Measurements from ENCODE around the gene OTOGL. TPM values are rescaled to one million over a fixed set of nuclear protein-coding genes. Genes with fewer than 3 reads are reported as not detected.

OTOGL gene
- total and polyA plus RNA-seq, 8 donors = 0.19 to 2.9 (median 0.33) TPM

DNA sequence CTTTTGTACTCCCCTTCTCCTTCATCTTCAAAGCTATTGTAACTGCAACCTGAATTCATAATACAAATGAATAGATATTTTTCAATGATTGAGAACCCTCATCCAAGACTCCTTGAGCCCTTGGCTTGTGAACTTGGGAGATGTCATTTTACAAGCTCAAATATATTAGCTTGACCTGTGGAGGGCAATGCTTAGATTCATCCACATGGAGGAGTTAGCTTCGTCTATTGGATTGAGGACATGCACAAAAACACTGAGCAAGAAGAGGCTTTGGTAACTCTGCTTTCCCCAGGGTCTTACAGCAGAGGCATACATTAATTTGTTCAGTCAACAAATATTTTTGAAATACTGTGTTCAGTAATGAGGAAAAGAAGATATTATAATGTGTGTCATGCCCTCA is 101.1 kb downstream of the OTOGL start:
- intact Hi-C loops (cut with DNase I) = no loop called here
- Histone ChIP-seq H3K36me3 (no peaks in the 10 kb centered on the region), H3K4me3 (no peak overlapping the region), H3K9me3 (no peaks in the 10 kb centered on the region), H3K27me3 (no peaks in the 10 kb centered on the region), H3K4me1 (no peaks in the 10 kb centered on the region), H3K27ac (no peak overlapping the region)
- ATAC-seq (no peak), DNase-seq (no peak), FAIRE-seq (no peak)
- TF ChIP-seq, protein P1, sequence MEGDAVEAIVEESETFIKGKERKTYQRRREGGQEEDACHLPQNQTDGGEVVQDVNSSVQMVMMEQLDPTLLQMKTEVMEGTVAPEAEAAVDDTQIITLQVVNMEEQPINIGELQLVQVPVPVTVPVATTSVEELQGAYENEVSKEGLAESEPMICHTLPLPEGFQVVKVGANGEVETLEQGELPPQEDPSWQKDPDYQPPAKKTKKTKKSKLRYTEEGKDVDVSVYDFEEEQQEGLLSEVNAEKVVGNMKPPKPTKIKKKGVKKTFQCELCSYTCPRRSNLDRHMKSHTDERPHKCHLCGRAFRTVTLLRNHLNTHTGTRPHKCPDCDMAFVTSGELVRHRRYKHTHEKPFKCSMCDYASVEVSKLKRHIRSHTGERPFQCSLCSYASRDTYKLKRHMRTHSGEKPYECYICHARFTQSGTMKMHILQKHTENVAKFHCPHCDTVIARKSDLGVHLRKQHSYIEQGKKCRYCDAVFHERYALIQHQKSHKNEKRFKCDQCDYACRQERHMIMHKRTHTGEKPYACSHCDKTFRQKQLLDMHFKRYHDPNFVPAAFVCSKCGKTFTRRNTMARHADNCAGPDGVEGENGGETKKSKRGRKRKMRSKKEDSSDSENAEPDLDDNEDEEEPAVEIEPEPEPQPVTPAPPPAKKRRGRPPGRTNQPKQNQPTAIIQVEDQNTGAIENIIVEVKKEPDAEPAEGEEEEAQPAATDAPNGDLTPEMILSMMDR (IDR thresholded peaks at IDR 0.05) = no peak
- 53 to 79% methylated on average over 1 of the region's 1 CpG for WGBS, 2 donors

DNA sequence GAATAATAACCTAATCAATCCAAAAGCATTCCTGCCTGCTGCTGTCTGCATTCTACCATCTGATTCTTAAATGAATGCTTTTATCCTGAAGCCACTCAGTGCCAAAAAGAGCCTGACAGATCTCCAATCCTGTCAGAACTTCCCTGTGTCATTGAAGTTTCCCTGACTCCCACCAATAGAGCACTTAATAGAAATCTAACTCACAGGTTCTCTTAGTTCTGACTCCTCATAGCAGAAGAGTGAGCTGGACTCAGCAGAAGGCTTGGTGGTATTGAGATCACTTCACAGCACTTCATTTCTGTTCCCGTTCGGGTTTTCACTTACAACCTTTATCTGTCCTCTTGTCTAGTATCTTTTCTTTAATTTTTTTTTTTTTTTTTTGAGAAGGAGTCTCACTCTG is 102.6 kb downstream of the OTOGL start:
- Histone ChIP-seq H3K4me1 (no peaks in the 10 kb centered on the region), H3K4me3 (no peak overlapping the region), H3K27me3 (no peaks in the 10 kb centered on the region), H3K36me3 (no peaks in the 10 kb centered on the region), H3K27ac (no peak overlapping the region), H3K9me3 (no peaks in the 10 kb centered on the region)
- 89 to 93% methylated on average over 2 of the region's 2 CpGs for WGBS, 2 donors
- FAIRE-seq (no peak), ATAC-seq (no peak), DNase-seq (no peak)
- TF ChIP-seq, protein P1 (IDR thresholded peaks at IDR 0.05) = no peak
- intact Hi-C loops (cut with DNase I) = no loop called here

DNA sequence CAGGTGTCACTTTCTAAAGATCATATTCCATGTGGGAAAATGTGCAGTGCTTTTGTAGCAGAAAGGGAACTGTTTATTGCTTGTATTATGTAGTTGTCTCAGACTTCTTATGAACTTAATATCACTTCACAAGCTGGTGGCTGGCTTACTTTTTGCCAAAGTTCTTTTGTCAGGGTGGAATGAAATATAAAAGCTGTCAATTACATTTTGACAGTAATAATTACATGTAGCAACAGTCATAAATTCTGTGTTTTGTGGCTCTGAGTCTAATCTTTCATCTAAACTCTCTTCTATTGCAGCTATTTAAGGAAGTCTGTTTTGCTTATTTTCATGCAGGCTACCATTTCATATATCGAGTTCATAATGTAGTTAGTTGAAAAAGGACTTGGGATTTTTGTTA is 106.6 kb downstream of the OTOGL start:
- intact Hi-C loops (cut with DNase I) = no loop called here
- ATAC-seq = no peak

DNA sequence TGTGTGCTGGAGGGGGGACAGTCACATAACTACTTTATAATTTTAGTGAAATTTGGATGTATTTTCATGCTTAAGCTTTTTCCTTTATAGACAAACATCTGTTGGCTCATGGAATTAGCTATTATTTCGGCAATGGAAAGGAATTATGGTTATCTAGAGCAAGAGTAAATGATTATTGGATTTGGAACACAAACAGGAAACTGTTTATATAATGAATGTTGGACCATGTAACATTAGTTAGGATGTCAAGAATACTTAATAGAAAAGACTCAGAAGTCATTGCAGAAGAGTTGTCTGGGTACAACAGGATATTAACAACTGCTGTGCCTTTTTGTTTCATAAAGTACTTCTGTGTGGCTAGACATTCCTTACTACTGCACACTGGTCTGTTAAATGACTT is 108.7 kb downstream of the OTOGL start:
- TF ChIP-seq, protein P1 (IDR thresholded peaks at IDR 0.05) = no peak
- Histone ChIP-seq H3K27ac (no peak overlapping the region), H3K36me3 (no peaks in the 10 kb centered on the region), H3K4me3 (no peak overlapping the region), H3K4me1 (peaks cover 0 to 6% (median 0%) of the 10 kb centered on the region in 3 donors), H3K9me3 (no peaks in the 10 kb centered on the region), H3K27me3 (no peaks in the 10 kb centered on the region)
- ATAC-seq = peak in 1 of 4 donors; percentile 57
- DNase-seq = no peak
- intact Hi-C loops (cut with DNase I) = no loop called here
- no peak for FAIRE-seq
- WGBS, 2 donors = 7 to 25% methylated on average over 1 of the region's 1 CpG

More for the DNA sequence above, 106.6 kb downstream of the OTOGL start:
- DNase-seq (no peak), FAIRE-seq (no peak)
- peaks cover 0 to 6% (median 0%) of the 10 kb centered on the region in 3 donors for H3K4me1 ChIP-seq
- no peak overlapping the region for H3K27ac ChIP-seq
- TF ChIP-seq, protein P1 (IDR thresholded peaks at IDR 0.05) = no peak
- 44 to 48% methylated on average over 1 of the region's 1 CpG for WGBS, 2 donors
- H3K36me3 ChIP-seq = no peaks in the 10 kb centered on the region
- H3K27me3 ChIP-seq = no peaks in the 10 kb centered on the region
- H3K9me3 ChIP-seq = no peaks in the 10 kb centered on the region
- no peak overlapping the region for H3K4me3 ChIP-seq

DNA sequence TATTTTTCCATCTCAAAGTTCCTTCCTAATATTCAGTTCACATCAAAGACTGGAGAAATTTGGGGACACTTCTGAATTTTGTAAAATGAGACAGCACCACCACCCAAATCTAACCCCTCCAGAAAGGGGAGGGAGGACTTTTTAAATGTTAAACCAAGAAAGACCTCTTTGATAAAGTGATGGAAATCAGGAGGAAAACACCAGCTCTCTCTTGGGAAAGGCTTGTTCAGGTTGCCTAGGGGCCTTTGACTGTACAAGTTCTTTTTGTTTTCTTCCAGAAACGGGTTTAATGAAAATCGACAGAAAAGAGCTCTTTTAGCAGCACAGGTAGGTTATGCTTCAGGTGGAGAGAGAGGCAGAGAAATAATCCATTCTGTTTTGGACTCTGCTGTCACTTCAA is 112.3 kb downstream of the OTOGL start:
- peaks cover 0 to 6% (median 0%) of the 10 kb centered on the region in 3 donors for H3K4me1 ChIP-seq
- WGBS, 2 donors = 30 to 31% methylated on average over 2 of the region's 2 CpGs
- no peak overlapping the region for H3K27ac ChIP-seq
- no peak for ATAC-seq
- TF ChIP-seq, protein P1 (IDR thresholded peaks at IDR 0.05) = no peak
- no peaks in the 10 kb centered on the region for H3K27me3 ChIP-seq
- FAIRE-seq = no peak
- H3K9me3 ChIP-seq = no peaks in the 10 kb centered on the region
- no peak for DNase-seq
- no peaks in the 10 kb centered on the region for H3K36me3 ChIP-seq
- intact Hi-C loops (cut with DNase I) = no loop called here
- no peak overlapping the region for H3K4me3 ChIP-seq
